H1 (cell line): Measurements from ENCODE around the gene LSM10. TPM values are rescaled to one million over a fixed set of nuclear protein-coding genes. Genes with fewer than 3 reads are reported as not detected.

Source experiments
- JUN ChIP-seq: IDR thresholded peaks from 2 replicates; pipeline ENCODE4 v1.6.1; 2011; ENCODE audit warnings: low read depth, mild to moderate bottlenecking, improper control_type of control experiment, low read length
- polyA plus RNA-seq, 7 experiments: library from polyadenylated mRNA; depleted of rRNA in 3 of 7; stranded (reverse) in 5 of 7; unstranded in 2 of 7; fragments of >200 nt in 5 of 7; fragments of 200-250 nt in 2 of 7; gene quantifications; 1 replicate in 5 of 7; 2 replicates in 1 of 7; 4 replicates in 1 of 7; pipeline versions ENCODE4 v1.2.1 to v1.2.3, GENCODE V29; 2011 to 2013; ENCODE audit warnings: missing spikeins in 2 of 7, mixed read lengths in 2 of 7
- total RNA-seq: library from RNA; stranded (reverse); fragmentation: NEBNext Ultra II Directional; extraction: Animal tissue kit (Norgen Biotek cat#: 25700); gene quantifications from 2 replicates; pipeline ENCODE4 v1.2.1, GENCODE V29; 2021

Gene LSM10
- total and polyA plus RNA-seq, 2 of the 8 experiments (the other 6 are each of a cell fraction or from before 2014, with no cell fraction given) = 59.5 to 140 TPM

GRCh38 chr1:36383240-36383639, 14.5 kb downstream of the LSM10 start (continued):
- TF ChIP-seq JUN = no peak
